ENCODE measurements around the gene GOLGA6L10. TPM values are rescaled to one million over a fixed set of nuclear protein-coding genes. Genes with fewer than 3 reads are reported as not detected.
"Not testable (repeated sequence)": the region's sequence is repeated elsewhere in the genome, so short reads cannot be mapped to it uniquely, and the experiment has no call there.

Gene GOLGA6L10
- total RNA-seq, 1 donor from 2014 or later = 3.4 TPM

GRCh38 chr15:82342632-82343374, 6.5 kb downstream of the GOLGA6L10 start:
- H3K4me3 ChIP-seq; H3K4me1 ChIP-seq; H3K27me3 ChIP-seq; H3K27ac ChIP-seq; H3K36me3 ChIP-seq; H3K9me3 ChIP-seq; intact Hi-C loops (cut with DNase I); DNase-seq (ENCODE audit: extremely low spot score in 2 of 2): not testable (repeated sequence)

GRCh38 chr15:82338573-82338972, 10.7 kb downstream of the GOLGA6L10 start:
- H3K4me3 ChIP-seq; H3K36me3 ChIP-seq; intact Hi-C loops (cut with DNase I); H3K4me1 ChIP-seq; H3K9me3 ChIP-seq; H3K27ac ChIP-seq; H3K27me3 ChIP-seq: not testable (repeated sequence)
- peak in 1 of 2 donors; percentile 64 for DNase-seq (ENCODE audit: extremely low spot score in 2 of 2)

- intact Hi-C loops (cut with DNase I); H3K9me3 ChIP-seq; H3K4me3 ChIP-seq; H3K27me3 ChIP-seq; DNase-seq (ENCODE audit: extremely low spot score in 2 of 2); H3K4me1 ChIP-seq; H3K27ac ChIP-seq; H3K36me3 ChIP-seq: not testable (repeated sequence)
Measured at GRCh38 chr15:82338053-82338452, 11.2 kb downstream of the GOLGA6L10 start.

- intact Hi-C loops (cut with DNase I) = not testable (repeated sequence)
Measured at GRCh38 chr15:82337051-82337450, 12.2 kb downstream of the GOLGA6L10 start.

GRCh38 chr15:82336180-82336647, 13.1 kb downstream of the GOLGA6L10 start:
- H3K27ac ChIP-seq; H3K9me3 ChIP-seq; intact Hi-C loops (cut with DNase I); H3K27me3 ChIP-seq; H3K4me3 ChIP-seq; H3K36me3 ChIP-seq; H3K4me1 ChIP-seq: not testable (repeated sequence)
- DNase-seq (ENCODE audit: extremely low spot score in 2 of 2) = peak in 1 of 2 donors; percentile 55

More at GRCh38 chr15:82337051-82337450, 12.2 kb downstream of the GOLGA6L10 start:
- not testable (repeated sequence) for H3K4me1 ChIP-seq; H3K36me3 ChIP-seq; H3K4me3 ChIP-seq; DNase-seq (ENCODE audit: extremely low spot score in 2 of 2); H3K27me3 ChIP-seq; H3K27ac ChIP-seq; H3K9me3 ChIP-seq

GRCh38 chr15:82335006-82335405, 14.3 kb downstream of the GOLGA6L10 start:
- H3K27me3 ChIP-seq; intact Hi-C loops (cut with DNase I); DNase-seq (ENCODE audit: extremely low spot score in 2 of 2); H3K4me3 ChIP-seq; H3K36me3 ChIP-seq; H3K9me3 ChIP-seq; H3K27ac ChIP-seq; H3K4me1 ChIP-seq: not testable (repeated sequence)

GRCh38 chr15:82334554-82334932, 14.7 kb downstream of the GOLGA6L10 start:
- intact Hi-C loops (cut with DNase I); DNase-seq (ENCODE audit: extremely low spot score in 2 of 2); H3K27ac ChIP-seq; H3K36me3 ChIP-seq; H3K4me1 ChIP-seq; H3K27me3 ChIP-seq; H3K9me3 ChIP-seq; H3K4me3 ChIP-seq: not testable (repeated sequence)

GRCh38 chr15:82333603-82334553, 15.4 kb downstream of the GOLGA6L10 start:
- H3K4me1 ChIP-seq; H3K27me3 ChIP-seq; H3K27ac ChIP-seq; DNase-seq (ENCODE audit: extremely low spot score in 2 of 2); intact Hi-C loops (cut with DNase I); H3K4me3 ChIP-seq; H3K9me3 ChIP-seq; H3K36me3 ChIP-seq: not testable (repeated sequence)

- H3K9me3 ChIP-seq; intact Hi-C loops (cut with DNase I); H3K4me1 ChIP-seq; H3K4me3 ChIP-seq; H3K27me3 ChIP-seq; H3K36me3 ChIP-seq; H3K27ac ChIP-seq: not testable (repeated sequence)
- peak in 1 of 2 donors; percentile 31 for DNase-seq (ENCODE audit: extremely low spot score in 2 of 2)
Measured at GRCh38 chr15:82332711-82333602, 16.3 kb downstream of the GOLGA6L10 start.

GRCh38 chr15:82331576-82332304, 17.5 kb downstream of the GOLGA6L10 start:
- intact Hi-C loops (cut with DNase I); H3K9me3 ChIP-seq; H3K27ac ChIP-seq; H3K4me3 ChIP-seq; H3K36me3 ChIP-seq; H3K27me3 ChIP-seq; H3K4me1 ChIP-seq: not testable (repeated sequence)
- DNase-seq (ENCODE audit: extremely low spot score in 2 of 2) = peak in 1 of 2 donors; percentile 58

GRCh38 chr15:82330921-82331320, 18.4 kb downstream of the GOLGA6L10 start:
- H3K4me1 ChIP-seq; H3K36me3 ChIP-seq; H3K4me3 ChIP-seq; H3K9me3 ChIP-seq; intact Hi-C loops (cut with DNase I); DNase-seq (ENCODE audit: extremely low spot score in 2 of 2); H3K27me3 ChIP-seq; H3K27ac ChIP-seq: not testable (repeated sequence)

- not testable (repeated sequence) for H3K27ac ChIP-seq; DNase-seq (ENCODE audit: extremely low spot score in 2 of 2)
Measured at GRCh38 chr15:82329039-82329438, 20.2 kb downstream of the GOLGA6L10 start.

More at GRCh38 chr15:82329039-82329438, 20.2 kb downstream of the GOLGA6L10 start:
- H3K4me1 ChIP-seq; H3K27me3 ChIP-seq; H3K36me3 ChIP-seq; intact Hi-C loops (cut with DNase I); H3K4me3 ChIP-seq; H3K9me3 ChIP-seq: not testable (repeated sequence)

Measured in vagina (tissue), 2 donors.